GM12891 (cell line): ENCODE data around the gene TNFRSF1B.
A peak's percentile ranks its signal among the peaks of the same experiment; 100 is the strongest.

ENCODE experiments used
- DNase-seq: peaks from one replicate; pipeline ENCODE4 v3.0.0; 2011; ENCODE audit warnings: low spot score; ENCODE audit not compliant: insufficient read length
- FAIRE-seq: peaks from 2 replicates; lab custom pipeline; 2011; peaks lifted over from hg19 to GRCh38; lab: Jason Lieb, UNC
- PAX5 ChIP-seq: IDR thresholded peaks from 2 replicates; pipeline ENCODE4 v1.6.1; 2011; ENCODE audit warnings: low read length, moderate library complexity, mild to moderate bottlenecking; ENCODE audit not compliant: insufficient read depth, severe bottlenecking
- POLR2A ChIP-seq: IDR thresholded peaks from 2 replicates; pipeline ENCODE4 v1.6.1; 2011; ENCODE audit warnings: low read depth, low read length, control low read depth
- POLR2AphosphoS5 ChIP-seq: IDR thresholded peaks from 2 replicates; pipeline ENCODE4 v1.6.1; 2011; ENCODE audit warnings: low read depth, low read length, control low read depth
- POU2F2 ChIP-seq: IDR thresholded peaks from 2 replicates; pipeline ENCODE4 v1.6.1; 2011; ENCODE audit warnings: low read depth, mild to moderate bottlenecking, control low read depth, low read length, moderate library complexity
- SPI1 ChIP-seq: IDR thresholded peaks from 2 replicates; pipeline ENCODE4 v1.6.1; 2011; ENCODE audit warnings: low read depth, low read length, control low read depth
- TAF1 ChIP-seq: IDR thresholded peaks from 2 replicates; pipeline ENCODE4 v1.6.1; 2011; ENCODE audit warnings: low read depth, low read length, control low read depth

TNFRSF1B gene

GRCh38 chr1:12189328-12189682, 22.5 kb downstream of the TNFRSF1B start:
- FAIRE-seq (no peak), DNase-seq (no peak)
- no peak for TF ChIP-seq POU2F2
- no peak for TF ChIP-seq TAF1
- no peak for TF ChIP-seq POLR2AphosphoS5
- TF ChIP-seq POLR2A, result no peak
- no peak for TF ChIP-seq PAX5

GRCh38 chr1:12191242-12192032, 24.6 kb downstream of the TNFRSF1B start:
- no peak for TF ChIP-seq TAF1
- TF ChIP-seq POU2F2, result no peak
- TF ChIP-seq POLR2AphosphoS5, result no peak
- TF ChIP-seq PAX5, result no peak
- TF ChIP-seq SPI1, result no peak
- TF ChIP-seq POLR2A, result no peak
- no peak for FAIRE-seq
- no peak for DNase-seq

- FAIRE-seq (no peak), DNase-seq (no peak)
- no peak for TF ChIP-seq POU2F2
- TF ChIP-seq SPI1, result no peak
Observed at GRCh38 chr1:12194666-12195216, 27.9 kb downstream of the TNFRSF1B start.

- DNase-seq, result no peak
- peak; percentile 84 for FAIRE-seq
Observed at GRCh38 chr1:12195416-12195815, 28.6 kb downstream of the TNFRSF1B start.

GRCh38 chr1:12196641-12197482, 30.1 kb downstream of the TNFRSF1B start:
- peak; percentile 58 for DNase-seq
- TF ChIP-seq SPI1 (no peak), POLR2A (no peak), POU2F2 (no peak), TAF1 (no peak), POLR2AphosphoS5 (no peak), PAX5 (no peak)
- peak; percentile 16 for FAIRE-seq

More at GRCh38 chr1:12195416-12195815, 28.6 kb downstream of the TNFRSF1B start:
- no peak for TF ChIP-seq TAF1
- no peak for TF ChIP-seq SPI1
- no peak for TF ChIP-seq PAX5
- no peak for TF ChIP-seq POLR2A
- TF ChIP-seq POLR2AphosphoS5, result no peak
- no peak for TF ChIP-seq POU2F2

- DNase-seq (no peak), FAIRE-seq (no peak)
- TF ChIP-seq POLR2A (no peak), PAX5 (no peak), POLR2AphosphoS5 (no peak)
Observed at GRCh38 chr1:12197483-12197880, 30.7 kb downstream of the TNFRSF1B start.

- TF ChIP-seq POLR2A, result no peak
- no peak for TF ChIP-seq POLR2AphosphoS5
- TF ChIP-seq TAF1, result no peak
- no peak for TF ChIP-seq SPI1
- TF ChIP-seq PAX5, result no peak
- no peak for TF ChIP-seq POU2F2
- FAIRE-seq (no peak), DNase-seq (no peak)
Observed at GRCh38 chr1:12200208-12200607, 33.4 kb downstream of the TNFRSF1B start.

GRCh38 chr1:12201352-12202189, 34.8 kb downstream of the TNFRSF1B start:
- TF ChIP-seq TAF1, result no peak
- FAIRE-seq (peak; percentile 80), DNase-seq (no peak)

GRCh38 chr1:12202190-12202497, 35.4 kb downstream of the TNFRSF1B start:
- FAIRE-seq, result no peak
- TF ChIP-seq POU2F2 (no peak), POLR2AphosphoS5 (no peak), PAX5 (no peak), SPI1 (no peak)
- DNase-seq, result no peak

- no peak for DNase-seq
- no peak for TF ChIP-seq POLR2AphosphoS5
- no peak for TF ChIP-seq POLR2A
- TF ChIP-seq TAF1, result no peak
- TF ChIP-seq PAX5, result no peak
- no peak for TF ChIP-seq POU2F2
- TF ChIP-seq SPI1, result no peak
- no peak for FAIRE-seq
Observed at GRCh38 chr1:12202577-12202976, 35.8 kb downstream of the TNFRSF1B start.
